NT2/D1 (cell line): ENCODE results near the gene SLC35A1.

ENCODE experiments used
- DNase-seq: peaks from one replicate; pipeline ENCODE4 v3.0.0-alpha.2; 2011; ENCODE audit warnings: low read depth, low spot score
- H3K27me3 ChIP-seq: 2 replicates; pipeline ENCODE4 v1.6.0; 2011; ENCODE audit warnings: mild to moderate bottlenecking; ENCODE audit not compliant: insufficient read length, insufficient read depth
- H3K36me3 ChIP-seq: 2 replicates; pipeline ENCODE4 v1.6.1; 2011; ENCODE audit warnings: mild to moderate bottlenecking, low read length, mixed read lengths; ENCODE audit not compliant: insufficient read depth, insufficient read length
- H3K4me1 ChIP-seq: 2 replicates; pipeline ENCODE4 v1.5.1; 2011; ENCODE audit not compliant: insufficient read depth, insufficient read length
- H3K4me3 ChIP-seq: 2 replicates; pipeline ENCODE4 v1.5.1; 2011; ENCODE audit warnings: low read depth; ENCODE audit not compliant: insufficient read length
- H3K9ac ChIP-seq: 2 replicates; pipeline ENCODE4 v1.6.0; 2011; ENCODE audit warnings: low read depth; ENCODE audit not compliant: insufficient read length
- H3K9me3 ChIP-seq: 2 replicates; pipeline ENCODE4 v1.5.1; 2011; ENCODE audit warnings: mild to moderate bottlenecking, low read length; ENCODE audit not compliant: insufficient read depth
- SUZ12 ChIP-seq: IDR thresholded peaks from 2 replicates; pipeline ENCODE4 v1.6.1; 2011; ENCODE audit not compliant: insufficient read length, insufficient read depth; ENCODE audit errors: extremely low read depth
- YY1 ChIP-seq: IDR thresholded peaks from 2 replicates; pipeline ENCODE4 v1.6.1; 2011; ENCODE audit not compliant: insufficient read length, insufficient read depth
- ZNF274 ChIP-seq: IDR thresholded peaks from 2 replicates; pipeline ENCODE4 v1.6.1; 2011; ENCODE audit warnings: mild to moderate bottlenecking, low read depth, low read length

SLC35A1 gene

GRCh38 chr6:87529221-87529620, 56.4 kb downstream of the SLC35A1 start:
- Histone ChIP-seq H3K9ac (no peak overlapping the region), H3K4me3 (no peak overlapping the region), H3K36me3 (peaks cover 38% of the 10 kb centered on the region), H3K27me3 (no peaks in the 10 kb centered on the region), H3K9me3 (no peaks in the 10 kb centered on the region), H3K4me1 (no peaks in the 10 kb centered on the region)
- DNase-seq = no peak
- TF ChIP-seq YY1 (no peak), ZNF274 (no peak), SUZ12 (no peak)

- TF ChIP-seq ZNF274 = no peak
- H3K4me1 ChIP-seq = no peaks in the 10 kb centered on the region
- no peak overlapping the region for H3K4me3 ChIP-seq
- no peak overlapping the region for H3K9ac ChIP-seq
- no peaks in the 10 kb centered on the region for H3K27me3 ChIP-seq
- H3K9me3 ChIP-seq = peaks cover 5% of the 10 kb centered on the region
- peaks cover 32% of the 10 kb centered on the region for H3K36me3 ChIP-seq
- no peak for DNase-seq
These were observed 61.7 kb downstream of the SLC35A1 start for GRCh38 chr6:87534377-87535047.

GRCh38 chr6:87538510-87539260, 65.9 kb downstream of the SLC35A1 start:
- Histone ChIP-seq H3K27me3 (no peaks in the 10 kb centered on the region), H3K9ac (no peak overlapping the region), H3K4me3 (no peak overlapping the region), H3K4me1 (no peaks in the 10 kb centered on the region), H3K36me3 (peaks cover 23% of the 10 kb centered on the region), H3K9me3 (peaks cover 23% of the 10 kb centered on the region)
- TF ChIP-seq SUZ12 (no peak), ZNF274 (no peak), YY1 (no peak)
- DNase-seq = no peak

GRCh38 chr6:87539554-87539953, 66.8 kb downstream of the SLC35A1 start:
- Histone ChIP-seq H3K27me3 (no peaks in the 10 kb centered on the region), H3K4me1 (no peaks in the 10 kb centered on the region), H3K9ac (no peak overlapping the region), H3K9me3 (peaks cover 23% of the 10 kb centered on the region), H3K4me3 (no peak overlapping the region), H3K36me3 (peaks cover 25% of the 10 kb centered on the region)
- no peak for TF ChIP-seq ZNF274
- no peak for TF ChIP-seq SUZ12
- TF ChIP-seq YY1 = no peak
- no peak for DNase-seq

- no peaks in the 10 kb centered on the region for H3K27me3 ChIP-seq
- peaks cover 23% of the 10 kb centered on the region for H3K9me3 ChIP-seq
- H3K36me3 ChIP-seq = peaks cover 27% of the 10 kb centered on the region
- no peak overlapping the region for H3K9ac ChIP-seq
- TF ChIP-seq SUZ12 = no peak
- TF ChIP-seq ZNF274 = no peak
- TF ChIP-seq YY1 = no peak
- no peaks in the 10 kb centered on the region for H3K4me1 ChIP-seq
- H3K4me3 ChIP-seq = no peak overlapping the region
- no peak for DNase-seq
These were observed 67.8 kb downstream of the SLC35A1 start for GRCh38 chr6:87540539-87540938.

DNA sequence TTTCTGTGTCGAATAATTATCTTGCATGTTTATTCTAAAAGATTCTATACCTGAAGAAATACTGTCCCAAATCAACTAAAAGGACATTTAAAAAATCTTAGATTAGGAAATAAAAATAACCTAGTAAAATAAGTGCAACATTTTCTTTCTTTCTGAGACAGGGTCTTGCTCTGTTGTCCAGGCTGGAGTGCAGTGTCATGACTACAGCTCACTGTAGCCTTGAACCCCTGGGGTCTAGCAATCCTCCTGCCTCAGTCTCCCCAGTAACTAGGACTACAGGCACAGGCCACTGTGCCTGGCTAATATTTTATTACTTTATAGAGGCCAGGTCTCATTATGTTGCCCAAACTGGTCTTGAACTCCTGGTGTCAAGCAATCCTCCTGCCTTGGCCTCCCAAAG, 68.3 kb downstream of the SLC35A1 start:
- Histone ChIP-seq H3K9ac (no peak overlapping the region), H3K4me3 (no peak overlapping the region), H3K36me3 (peaks cover 32% of the 10 kb centered on the region), H3K27me3 (no peaks in the 10 kb centered on the region), H3K9me3 (peaks cover 23% of the 10 kb centered on the region), H3K4me1 (no peaks in the 10 kb centered on the region)
- TF ChIP-seq SUZ12 (no peak), YY1 (no peak), ZNF274 (no peak)
- no peak for DNase-seq

GRCh38 chr6:87541744-87542143, 69.0 kb downstream of the SLC35A1 start:
- peaks cover 37% of the 10 kb centered on the region for H3K36me3 ChIP-seq
- peaks cover 23% of the 10 kb centered on the region for H3K9me3 ChIP-seq
- no peaks in the 10 kb centered on the region for H3K4me1 ChIP-seq
- no peak overlapping the region for H3K4me3 ChIP-seq
- H3K9ac ChIP-seq = no peak overlapping the region
- DNase-seq = no peak
- no peaks in the 10 kb centered on the region for H3K27me3 ChIP-seq
- TF ChIP-seq YY1 (no peak), ZNF274 (no peak), SUZ12 (no peak)
